Neural cell (in vitro differentiated cells): ENCODE data around the gene RAB44. TPM values are rescaled to one million over a fixed set of nuclear protein-coding genes. Genes with fewer than 3 reads are reported as not detected.

Experiments
- H2AFZ ChIP-seq: fragments of 200-600, 300-800 bp; sonication (generic), shearing (Covaris generic); 2 replicates; pipeline ENCODE4 v1.6.0; 2014; ENCODE audit warnings: low read depth, mild to moderate bottlenecking, antibody characterized with exemption, low read length, moderate library complexity
- H3F3A ChIP-seq: fragments of 200-600 bp; shearing (Covaris generic); 2 replicates; pipeline ENCODE4 v1.6.1; 2016; ENCODE audit warnings: mild to moderate bottlenecking, moderate library complexity, mixed read lengths, antibody characterized with exemption, low read length; ENCODE audit not compliant: insufficient read depth, poor library complexity, severe bottlenecking
- H3K27ac ChIP-seq: fragments of 200-600, 300-800 bp; sonication (generic), shearing (Covaris generic); 2 replicates; pipeline ENCODE4 v1.5.1; 2014; ENCODE audit warnings: mild to moderate bottlenecking, low read length, moderate library complexity
- H3K27me3 ChIP-seq: fragments of 300-800, 200-600 bp; sonication (generic), shearing (Covaris generic); 2 replicates; pipeline ENCODE4 v1.6.0; 2014; ENCODE audit warnings: mild to moderate bottlenecking, low read depth, low read length, moderate library complexity; ENCODE audit not compliant: insufficient read depth
- H3K36me3 ChIP-seq: fragments of 300-800, 200-600 bp; sonication (generic), shearing (Covaris generic); 2 replicates; pipeline ENCODE4 v1.5.1; 2014; ENCODE audit warnings: mild to moderate bottlenecking, antibody characterized with exemption, low read length, moderate library complexity; ENCODE audit not compliant: insufficient read depth
- H3K4me2 ChIP-seq: fragments of 300-800, 200-600 bp; sonication (generic), shearing (Covaris generic); 2 replicates; pipeline ENCODE4 v1.6.0; 2014; ENCODE audit warnings: mild to moderate bottlenecking, low read length
- H3K4me3 ChIP-seq: fragments of 300-800, 200-600 bp; sonication (generic), shearing (Covaris generic); 2 replicates; pipeline ENCODE4 v1.5.1; 2014; ENCODE audit warnings: mild to moderate bottlenecking, low read length, moderate library complexity
- H3K79me2 ChIP-seq: fragments of 200-600 bp; shearing (Covaris generic); replicated peaks from 2 replicates; pipeline ENCODE4 v1.6.0; 2014; ENCODE audit warnings: mild to moderate bottlenecking, low read length, moderate library complexity; ENCODE audit not compliant: insufficient read depth
- H3K9ac ChIP-seq: fragments of 300-800, 200-600 bp; sonication (generic), shearing (Covaris generic); 2 replicates; pipeline ENCODE4 v1.6.1; 2016; ENCODE audit warnings: mild to moderate bottlenecking, low read length, mixed read lengths
- H3K9me2 ChIP-seq: fragments of 200-600 bp; shearing (Covaris generic); 2 replicates; pipeline ENCODE4 v1.6.1; 2016; ENCODE audit warnings: mild to moderate bottlenecking, low read length, mixed read lengths; ENCODE audit not compliant: insufficient read depth
- H3K9me3 ChIP-seq: fragments of 200-600, 300-800 bp; sonication (generic), shearing (Covaris generic); 2 replicates; pipeline ENCODE4 v1.6.1; 2016; ENCODE audit warnings: mild to moderate bottlenecking, mixed run types, low read length, moderate library complexity, mixed read lengths
- H4K20me1 ChIP-seq: fragments of 200-600 bp; shearing (Covaris generic); 2 replicates; pipeline ENCODE4 v1.6.1; 2016; ENCODE audit warnings: mild to moderate bottlenecking, mixed run types; ENCODE audit not compliant: insufficient read depth
- EP300 ChIP-seq: fragments of 450-650 bp; conservative IDR thresholded peaks from 2 replicates; pipeline ENCODE4 v1.6.1; 2014; ENCODE audit warnings: antibody characterized with exemption, mild to moderate bottlenecking, moderate library complexity; ENCODE audit not compliant: poor library complexity, severe bottlenecking
- EZH2 ChIP-seq: fragments of 200-600, 300-800 bp; shearing (Covaris generic), sonication (generic); IDR thresholded peaks from 2 replicates; pipeline ENCODE4 v1.6.1; 2014; ENCODE audit warnings: antibody characterized with exemption, low read length, borderline replicate concordance, mild to moderate bottlenecking; ENCODE audit not compliant: insufficient read depth, poor library complexity, severe bottlenecking
- MXI1 ChIP-seq: fragments of 450-650 bp; conservative IDR thresholded peaks from 2 replicates; pipeline ENCODE4 v1.6.1; 2014; ENCODE audit warnings: antibody characterized with exemption, mild to moderate bottlenecking; ENCODE audit not compliant: poor library complexity, severe bottlenecking
- POLR2AphosphoS5 ChIP-seq: IDR thresholded peaks from 2 replicates; pipeline ENCODE4 v1.6.1; 2012
- RAD21 ChIP-seq: fragments of 450-650 bp; conservative IDR thresholded peaks from 2 replicates; pipeline ENCODE4 v1.6.1; 2014; ENCODE audit warnings: antibody characterized with exemption, mild to moderate bottlenecking, moderate library complexity
- SMC3 ChIP-seq: fragments of 450-650 bp; conservative IDR thresholded peaks from 2 replicates; pipeline ENCODE4 v1.6.1; 2014; ENCODE audit warnings: antibody characterized with exemption, mild to moderate bottlenecking, moderate library complexity; ENCODE audit not compliant: poor library complexity
- TAF1 ChIP-seq: IDR thresholded peaks from 2 replicates; pipeline ENCODE4 v1.6.1; 2012; ENCODE audit warnings: low read depth
- polyA plus RNA-seq: library from polyadenylated mRNA; depleted of rRNA; stranded (reverse); fragments of >200 nt; gene quantifications from 2 replicates; pipeline ENCODE4 v1.2.3, GENCODE V29; 2014
- TF ChIP-seq, protein P1 (sequence below): IDR thresholded peaks from 2 replicates; pipeline ENCODE4 v1.6.1; 2012; ENCODE audit warnings: borderline replicate concordance
- TF ChIP-seq, protein P2 (sequence below): fragments of 450-650 bp; IDR thresholded peaks from 2 replicates; pipeline ENCODE4 v1.5.1; 2014; ENCODE audit warnings: antibody characterized with exemption, mild to moderate bottlenecking, moderate library complexity; ENCODE audit not compliant: poor library complexity, severe bottlenecking

RAB44 gene
- polyA plus RNA-seq, 1 donor from 2014 or later: not detected

DNA sequence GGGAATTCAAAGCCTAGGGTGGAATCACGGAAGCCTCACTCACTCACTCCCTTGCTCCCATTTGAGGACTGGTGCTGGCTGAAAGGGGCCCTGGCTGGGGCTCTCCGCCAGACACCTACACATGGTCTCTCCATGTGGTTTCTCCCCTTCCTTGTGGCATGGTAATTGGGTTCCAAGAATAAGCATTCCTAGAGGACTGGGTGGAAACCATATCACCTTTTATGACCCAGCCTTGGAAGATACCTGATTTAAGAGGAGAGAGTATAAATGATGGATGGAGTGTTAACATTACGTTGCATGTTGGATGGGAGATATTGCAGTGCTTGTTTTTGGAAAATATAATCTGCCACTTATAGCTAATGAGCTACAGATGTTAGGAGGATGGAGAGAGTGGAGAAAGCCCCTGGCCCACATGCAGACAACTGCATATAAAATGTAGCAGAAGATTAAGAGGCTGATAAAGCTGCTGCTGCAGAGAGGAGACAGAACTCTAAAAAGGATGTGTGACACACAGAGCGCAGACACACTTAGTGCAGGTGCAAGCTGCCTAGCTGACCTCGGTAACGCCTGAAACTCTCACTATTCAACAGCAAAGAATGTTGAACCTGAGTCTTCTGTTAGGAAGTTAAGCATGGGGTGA is 42.4 kb upstream of the RAB44 start:
- no peaks in the 10 kb centered on the region for H4K20me1 ChIP-seq
- H3K9ac ChIP-seq: no peak overlapping the region
- H3K4me3 ChIP-seq: no peak overlapping the region
- no peak overlapping the region for H2AFZ ChIP-seq
- H3F3A ChIP-seq: no peaks in the 10 kb centered on the region
- TF ChIP-seq EZH2 (no peak), POLR2AphosphoS5 (no peak), TAF1 (no peak)
- TF ChIP-seq, protein P1, sequence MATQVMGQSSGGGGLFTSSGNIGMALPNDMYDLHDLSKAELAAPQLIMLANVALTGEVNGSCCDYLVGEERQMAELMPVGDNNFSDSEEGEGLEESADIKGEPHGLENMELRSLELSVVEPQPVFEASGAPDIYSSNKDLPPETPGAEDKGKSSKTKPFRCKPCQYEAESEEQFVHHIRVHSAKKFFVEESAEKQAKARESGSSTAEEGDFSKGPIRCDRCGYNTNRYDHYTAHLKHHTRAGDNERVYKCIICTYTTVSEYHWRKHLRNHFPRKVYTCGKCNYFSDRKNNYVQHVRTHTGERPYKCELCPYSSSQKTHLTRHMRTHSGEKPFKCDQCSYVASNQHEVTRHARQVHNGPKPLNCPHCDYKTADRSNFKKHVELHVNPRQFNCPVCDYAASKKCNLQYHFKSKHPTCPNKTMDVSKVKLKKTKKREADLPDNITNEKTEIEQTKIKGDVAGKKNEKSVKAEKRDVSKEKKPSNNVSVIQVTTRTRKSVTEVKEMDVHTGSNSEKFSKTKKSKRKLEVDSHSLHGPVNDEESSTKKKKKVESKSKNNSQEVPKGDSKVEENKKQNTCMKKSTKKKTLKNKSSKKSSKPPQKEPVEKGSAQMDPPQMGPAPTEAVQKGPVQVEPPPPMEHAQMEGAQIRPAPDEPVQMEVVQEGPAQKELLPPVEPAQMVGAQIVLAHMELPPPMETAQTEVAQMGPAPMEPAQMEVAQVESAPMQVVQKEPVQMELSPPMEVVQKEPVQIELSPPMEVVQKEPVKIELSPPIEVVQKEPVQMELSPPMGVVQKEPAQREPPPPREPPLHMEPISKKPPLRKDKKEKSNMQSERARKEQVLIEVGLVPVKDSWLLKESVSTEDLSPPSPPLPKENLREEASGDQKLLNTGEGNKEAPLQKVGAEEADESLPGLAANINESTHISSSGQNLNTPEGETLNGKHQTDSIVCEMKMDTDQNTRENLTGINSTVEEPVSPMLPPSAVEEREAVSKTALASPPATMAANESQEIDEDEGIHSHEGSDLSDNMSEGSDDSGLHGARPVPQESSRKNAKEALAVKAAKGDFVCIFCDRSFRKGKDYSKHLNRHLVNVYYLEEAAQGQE: no peak
- H3K9me2 ChIP-seq: no peaks in the 10 kb centered on the region
- H3K27ac ChIP-seq: no peak overlapping the region
- H3K27me3 ChIP-seq: no peaks in the 10 kb centered on the region
- H3K79me2 ChIP-seq: no peaks in the 10 kb centered on the region
- no peaks in the 10 kb centered on the region for H3K36me3 ChIP-seq
- H3K4me2 ChIP-seq: no peak overlapping the region
- no peaks in the 10 kb centered on the region for H3K9me3 ChIP-seq

DNA sequence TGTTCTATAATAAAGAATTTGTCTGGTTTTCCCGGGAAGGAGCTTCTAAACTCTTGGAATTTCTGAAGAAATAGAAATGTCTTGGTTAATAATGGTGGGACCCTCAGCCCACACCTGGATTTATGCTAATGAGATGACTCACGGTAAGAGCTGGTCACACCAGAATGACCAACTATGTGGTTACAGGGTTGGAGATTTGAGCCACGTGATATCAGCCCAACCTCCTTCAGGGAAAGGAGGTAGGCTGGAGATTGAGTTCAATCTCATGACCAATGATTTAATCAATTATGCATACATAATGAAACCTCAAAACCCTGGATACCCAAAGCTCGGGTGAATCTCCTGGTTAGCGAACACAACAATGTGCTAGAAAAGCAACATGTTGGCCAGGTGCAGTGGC is 41.2 kb upstream of the RAB44 start:
- no peak overlapping the region for H3K4me2 ChIP-seq
- no peak overlapping the region for H3K27ac ChIP-seq
- H3K9me3 ChIP-seq: no peaks in the 10 kb centered on the region
- no peaks in the 10 kb centered on the region for H3K36me3 ChIP-seq
- H3K79me2 ChIP-seq: no peaks in the 10 kb centered on the region
- H4K20me1 ChIP-seq: no peaks in the 10 kb centered on the region
- H3K9ac ChIP-seq: no peak overlapping the region
- no peak overlapping the region for H3K4me3 ChIP-seq
- no peaks in the 10 kb centered on the region for H3K9me2 ChIP-seq
- no peaks in the 10 kb centered on the region for H3F3A ChIP-seq
- no peak for TF ChIP-seq SMC3
- TF ChIP-seq, protein P1: no peak
- TF ChIP-seq EZH2: no peak
- TF ChIP-seq TAF1: no peak
- no peak for TF ChIP-seq POLR2AphosphoS5
- no peak for TF ChIP-seq RAD21
- TF ChIP-seq MXI1: no peak
- TF ChIP-seq, protein P2, sequence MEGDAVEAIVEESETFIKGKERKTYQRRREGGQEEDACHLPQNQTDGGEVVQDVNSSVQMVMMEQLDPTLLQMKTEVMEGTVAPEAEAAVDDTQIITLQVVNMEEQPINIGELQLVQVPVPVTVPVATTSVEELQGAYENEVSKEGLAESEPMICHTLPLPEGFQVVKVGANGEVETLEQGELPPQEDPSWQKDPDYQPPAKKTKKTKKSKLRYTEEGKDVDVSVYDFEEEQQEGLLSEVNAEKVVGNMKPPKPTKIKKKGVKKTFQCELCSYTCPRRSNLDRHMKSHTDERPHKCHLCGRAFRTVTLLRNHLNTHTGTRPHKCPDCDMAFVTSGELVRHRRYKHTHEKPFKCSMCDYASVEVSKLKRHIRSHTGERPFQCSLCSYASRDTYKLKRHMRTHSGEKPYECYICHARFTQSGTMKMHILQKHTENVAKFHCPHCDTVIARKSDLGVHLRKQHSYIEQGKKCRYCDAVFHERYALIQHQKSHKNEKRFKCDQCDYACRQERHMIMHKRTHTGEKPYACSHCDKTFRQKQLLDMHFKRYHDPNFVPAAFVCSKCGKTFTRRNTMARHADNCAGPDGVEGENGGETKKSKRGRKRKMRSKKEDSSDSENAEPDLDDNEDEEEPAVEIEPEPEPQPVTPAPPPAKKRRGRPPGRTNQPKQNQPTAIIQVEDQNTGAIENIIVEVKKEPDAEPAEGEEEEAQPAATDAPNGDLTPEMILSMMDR: no peak
- no peak for TF ChIP-seq EP300
- no peak overlapping the region for H2AFZ ChIP-seq
- H3K27me3 ChIP-seq: no peaks in the 10 kb centered on the region
